Mesenchymal stem cell (in vitro differentiated cells and primary cell): ENCODE results near the gene SLC38A8.

Source experiments
- DNase-seq: peaks from one replicate; pipeline ENCODE4 v3.0.0-alpha.2; 2013
- H2AFZ ChIP-seq: one replicate; pipeline ENCODE4 v1.6.1; 2013; ENCODE audit warnings: low read depth, mild to moderate bottlenecking, control low read depth, inconsistent platforms, low read length, moderate library complexity
- H2AK5ac ChIP-seq: 2 replicates; pipeline ENCODE4 v1.6.1; 2013; ENCODE audit warnings: low read length, moderate library complexity, mild to moderate bottlenecking, inconsistent platforms; ENCODE audit not compliant: severe bottlenecking
- H2BK120ac ChIP-seq: one replicate; pipeline ENCODE4 v1.6.1; 2013; ENCODE audit warnings: low read depth, mild to moderate bottlenecking, inconsistent platforms, low read length, moderate library complexity
- H2BK12ac ChIP-seq, 2 experiments: one replicate each; pipeline ENCODE4 v1.6.1; 2013; ENCODE audit warnings: inconsistent platforms in 2 of 2, low read length in 2 of 2, mild to moderate bottlenecking in 2 of 2, moderate library complexity in 2 of 2, control low read depth in 1 of 2
- H2BK15ac ChIP-seq: one replicate; pipeline ENCODE4 v1.6.1; 2013; ENCODE audit warnings: mild to moderate bottlenecking, low read depth, inconsistent platforms; ENCODE audit not compliant: poor library complexity, severe bottlenecking
- H2BK5ac ChIP-seq: 2 replicates; pipeline ENCODE4 v1.6.1; 2013; ENCODE audit warnings: low read depth, mild to moderate bottlenecking, low read length, control low read depth, inconsistent platforms; ENCODE audit not compliant: poor library complexity, severe bottlenecking
- H3K14ac ChIP-seq, 2 experiments: one replicate each; pipeline ENCODE4 v1.6.1; 2013; ENCODE audit warnings: inconsistent platforms in 2 of 2, low read length in 2 of 2, control low read depth in 1 of 2, mild to moderate bottlenecking in 1 of 2, moderate library complexity in 1 of 2
- H3K18ac ChIP-seq, 2 experiments: one replicate each; pipeline ENCODE4 v1.6.1; 2013; ENCODE audit warnings: inconsistent platforms in 2 of 2, low read length in 2 of 2, control low read depth in 1 of 2, low read depth in 1 of 2, mild to moderate bottlenecking in 1 of 2
- H3K23ac ChIP-seq, 2 experiments: one replicate each; pipeline ENCODE4 v1.6.1; 2013; ENCODE audit warnings: inconsistent platforms in 2 of 2, low read length in 2 of 2, mild to moderate bottlenecking in 2 of 2, moderate library complexity in 2 of 2, control low read depth in 1 of 2
- H3K27ac ChIP-seq: 2 replicates; pipeline ENCODE4 v1.5.1; 2013; ENCODE audit warnings: mild to moderate bottlenecking, moderate library complexity, low read length, control low read depth, inconsistent platforms; ENCODE audit not compliant: poor library complexity, severe bottlenecking
- H3K27me3 ChIP-seq, 2 experiments: 2 replicates each; pipeline versions ENCODE4 v1.6.1 to v1.7.0; 2013; ENCODE audit warnings: low read length in 2 of 2, mild to moderate bottlenecking in 2 of 2, moderate library complexity in 2 of 2, control low read depth in 1 of 2, inconsistent platforms in 1 of 2; ENCODE audit not compliant: control insufficient read depth in 1 of 2, insufficient read depth in 1 of 2
- H3K36me3 ChIP-seq, 2 experiments: 2 replicates each; pipeline versions ENCODE4 v1.6.1 to v1.7.0; 2013; ENCODE audit warnings: low read length in 2 of 2, control low read depth in 1 of 2, inconsistent platforms in 1 of 2, low read depth in 1 of 2, mild to moderate bottlenecking in 1 of 2; ENCODE audit not compliant: insufficient read depth in 2 of 2, control insufficient read depth in 1 of 2
- H3K4ac ChIP-seq, 2 experiments: one replicate each; pipeline ENCODE4 v1.6.1; 2013; ENCODE audit warnings: inconsistent platforms in 2 of 2, low read length in 2 of 2, mild to moderate bottlenecking in 2 of 2, moderate library complexity in 2 of 2, control low read depth in 1 of 2, low read depth in 1 of 2
- H3K4me1 ChIP-seq: 2 replicates; pipeline ENCODE4 v1.6.1; 2013; ENCODE audit warnings: low read depth, low read length, control low read depth; ENCODE audit not compliant: control insufficient read depth, insufficient read depth
- H3K4me2 ChIP-seq: 2 replicates; pipeline ENCODE4 v1.6.1; 2013; ENCODE audit warnings: low read length, mild to moderate bottlenecking, inconsistent platforms; ENCODE audit not compliant: poor library complexity, severe bottlenecking
- H3K4me3 ChIP-seq, 2 experiments: 2 replicates each; pipeline versions ENCODE4 v1.5.1 to v1.7.0; 2013; ENCODE audit warnings: low read length in 2 of 2, mild to moderate bottlenecking in 2 of 2, control low read depth in 1 of 2, low read depth in 1 of 2; ENCODE audit not compliant: insufficient read depth in 1 of 2
- H3K79me1 ChIP-seq: replicated peaks from 2 replicates; pipeline ENCODE4 v1.6.1; 2013; ENCODE audit warnings: mild to moderate bottlenecking, control low read depth, low read length, inconsistent platforms; ENCODE audit not compliant: poor library complexity, severe bottlenecking
- H3K9ac ChIP-seq: 2 replicates; pipeline ENCODE4 v1.7.0; 2013; ENCODE audit warnings: mild to moderate bottlenecking, low read length, moderate library complexity
- H3K9me3 ChIP-seq: 2 replicates; pipeline ENCODE4 v1.7.0; 2013; ENCODE audit warnings: mild to moderate bottlenecking, low read length; ENCODE audit not compliant: control insufficient read depth
- H4K8ac ChIP-seq: one replicate; pipeline ENCODE4 v1.6.1; 2013; ENCODE audit warnings: inconsistent platforms, mild to moderate bottlenecking, low read length, moderate library complexity
- H4K91ac ChIP-seq: one replicate; pipeline ENCODE4 v1.6.1; 2013; ENCODE audit warnings: mild to moderate bottlenecking, low read length, inconsistent platforms
- WGBS: methylation state at CpG from one replicate; pipeline ENCODE4 v1.1.7; 2013; ENCODE audit warnings: mixed read lengths; 5-methylcytosine and 5-hydroxymethylcytosine counted together

SLC38A8 gene

GRCh38 chr16:83971165-83972130 lies 71.1 kb downstream of the SLC38A8 start:
- Histone ChIP-seq H2BK5ac (no peak overlapping the region), H4K8ac (no peak overlapping the region), H3K9me3 (no peaks in the 10 kb centered on the region), H3K14ac (no peak overlapping the region), H3K36me3 (no peaks in the 10 kb centered on the region), H4K91ac (no peak overlapping the region), H3K27ac (no peak overlapping the region), H3K4me3 (no peak overlapping the region), H2BK15ac (no peak overlapping the region), H3K27me3 (peaks cover 18 to 34% of the 10 kb centered on the region in 2 experiments), H3K79me1 (no peaks in the 10 kb centered on the region), H3K4me2 (no peak overlapping the region), H2BK120ac (no peak overlapping the region), H2AK5ac (no peak overlapping the region), H3K18ac (no peak overlapping the region), H2AFZ (no peak overlapping the region), H3K9ac (no peak overlapping the region), H3K23ac (no peak overlapping the region), H3K4me1 (peaks cover 7% of the 10 kb centered on the region), H2BK12ac (no peak overlapping the region), H3K4ac (no peak overlapping the region)
- 84% methylated on average over 27 of the region's 27 CpGs for WGBS
- no peak for DNase-seq

GRCh38 chr16:83970430-83970815 lies 72.2 kb downstream of the SLC38A8 start:
- Histone ChIP-seq H2BK12ac (no peak overlapping the region), H3K79me1 (no peaks in the 10 kb centered on the region), H3K4me3 (no peak overlapping the region), H2AFZ (no peak overlapping the region), H3K27ac (no peak overlapping the region), H2BK120ac (no peak overlapping the region), H4K8ac (no peak overlapping the region), H2BK5ac (no peak overlapping the region), H3K4ac (no peak overlapping the region), H3K4me1 (peaks cover 7% of the 10 kb centered on the region), H3K9ac (no peak overlapping the region), H3K27me3 (peaks cover 9 to 34% of the 10 kb centered on the region in 2 experiments), H2BK15ac (no peak overlapping the region), H3K23ac (no peak overlapping the region), H3K18ac (no peak overlapping the region), H3K9me3 (no peaks in the 10 kb centered on the region), H4K91ac (no peak overlapping the region), H3K36me3 (peaks cover 3 to 7% of the 10 kb centered on the region in 2 experiments), H3K14ac (no peak overlapping the region), H3K4me2 (no peak overlapping the region), H2AK5ac (no peak overlapping the region)
- 64% methylated on average over 6 of the region's 6 CpGs for WGBS
- no peak for DNase-seq

DNA sequence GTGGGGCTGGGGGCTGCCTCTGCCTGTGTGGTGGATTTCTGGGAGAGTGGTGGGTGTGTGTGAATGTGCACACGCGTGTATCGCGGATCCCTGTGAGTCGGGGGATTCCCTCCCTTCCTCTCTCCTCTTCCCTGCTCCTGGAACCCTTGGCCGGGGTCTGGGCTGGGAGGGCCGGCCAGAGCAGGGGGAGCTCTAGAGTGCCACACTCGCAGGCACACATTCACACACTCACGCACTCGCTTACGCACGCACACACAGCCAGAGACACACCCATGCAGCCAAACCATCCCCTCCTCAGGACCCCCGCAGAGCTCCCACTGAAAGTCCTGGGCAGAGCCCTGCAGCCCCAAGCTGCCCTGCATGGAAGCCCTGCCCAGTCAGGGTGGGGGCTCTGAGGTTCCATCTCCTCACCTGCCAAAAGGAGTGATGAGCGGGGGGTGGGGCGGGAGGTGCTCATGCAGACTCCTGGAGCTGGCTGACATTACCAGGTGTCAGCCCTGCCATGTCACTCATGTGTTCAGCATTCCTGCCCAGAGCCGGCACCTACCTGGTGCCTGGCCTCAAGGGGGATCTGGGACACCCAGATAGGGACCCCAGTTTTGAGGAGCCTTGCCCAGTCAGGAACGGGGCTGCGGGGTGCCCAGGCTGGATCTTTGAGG lies 72.7 kb downstream of the SLC38A8 start:
- Histone ChIP-seq H3K27ac (no peak overlapping the region), H2BK15ac (no peak overlapping the region), H2AK5ac (no peak overlapping the region), H2BK120ac (no peak overlapping the region), H3K23ac (no peak overlapping the region), H4K91ac (no peak overlapping the region), H3K4me2 (no peak overlapping the region), H3K4me1 (peaks cover 7% of the 10 kb centered on the region), H4K8ac (no peak overlapping the region), H3K27me3 (peaks cover 9 to 34% of the 10 kb centered on the region in 2 experiments), H3K9me3 (no peaks in the 10 kb centered on the region), H2BK12ac (no peak overlapping the region), H3K9ac (no peak overlapping the region), H3K36me3 (peaks cover 8 to 9% of the 10 kb centered on the region in 2 experiments), H3K4me3 (no peak overlapping the region), H3K18ac (no peak overlapping the region), H3K14ac (no peak overlapping the region), H3K79me1 (no peaks in the 10 kb centered on the region), H3K4ac (no peak overlapping the region), H2AFZ (no peak overlapping the region), H2BK5ac (no peak overlapping the region)
- WGBS = 44% methylated on average over 14 of the region's 18 CpGs
- DNase-seq = no peak
